ENCODE measurements around the gene ASXL3. TPM values are rescaled to one million over a fixed set of nuclear protein-coding genes. Genes with fewer than 3 reads are reported as not detected.

The ASXL3 gene
- total RNA-seq, result 4.3 TPM
- long read RNA-seq, partial matches to known transcripts, result 0 of 1 reads
- long read RNA-seq, other reads (novel, unspliced or antisense), result 1 of 1 reads

- ATAC-seq, result peak; percentile 82
- peak; percentile 73 for DNase-seq
Observed at GRCh38 chr18:33577685-33578517, at the start of gene ASXL3. ASXL3 (plus strand) TSS chr18:33578219; CDS start chr18:33578632, 413 bp downstream.

GRCh38 chr18:33532978-33533377 lies 45.0 kb upstream of the ASXL3 start:
- ATAC-seq (no peak), DNase-seq (no peak)
- intact Hi-C loops (cut with micrococcal nuclease), result no loop called here

More at GRCh38 chr18:33577685-33578517, at the start of gene ASXL3:
- intact Hi-C loops (cut with micrococcal nuclease), result no loop called here

- ATAC-seq, result no peak
- intact Hi-C loops (cut with micrococcal nuclease), result no loop called here
- no peak for DNase-seq
Observed at GRCh38 chr18:33536904-33537303, 41.1 kb upstream of the ASXL3 start.

GRCh38 chr18:33538418-33539042 lies 39.5 kb upstream of the ASXL3 start:
- ATAC-seq, result no peak
- intact Hi-C loops (cut with micrococcal nuclease), result no loop called here
- DNase-seq, result no peak

- intact Hi-C loops (cut with micrococcal nuclease), result no loop called here
- ATAC-seq (no peak), DNase-seq (no peak)
Observed at GRCh38 chr18:33540392-33540791, 37.6 kb upstream of the ASXL3 start.

GRCh38 chr18:33541316-33541715 lies 36.7 kb upstream of the ASXL3 start:
- ATAC-seq (no peak), DNase-seq (no peak)
- intact Hi-C loops (cut with micrococcal nuclease), result no loop called here

- DNase-seq, result no peak
- intact Hi-C loops (cut with micrococcal nuclease), result no loop called here
- ATAC-seq, result no peak
Observed at GRCh38 chr18:33556846-33557245, 21.2 kb upstream of the ASXL3 start.

- intact Hi-C loops (cut with micrococcal nuclease), result no loop called here
- ATAC-seq (no peak), DNase-seq (no peak)
Observed at GRCh38 chr18:33557706-33558105, 20.3 kb upstream of the ASXL3 start.

GRCh38 chr18:33558529-33558928 lies 19.5 kb upstream of the ASXL3 start:
- no peak for DNase-seq
- ATAC-seq, result no peak
- intact Hi-C loops (cut with micrococcal nuclease), result no loop called here

- ATAC-seq (no peak), DNase-seq (no peak)
- intact Hi-C loops (cut with micrococcal nuclease), result no loop called here
Observed at GRCh38 chr18:33560686-33561370, 17.2 kb upstream of the ASXL3 start.

GRCh38 chr18:33562741-33563140 lies 15.3 kb upstream of the ASXL3 start:
- no peak for ATAC-seq
- DNase-seq, result no peak
- intact Hi-C loops (cut with micrococcal nuclease), result no loop called here

GRCh38 chr18:33567705-33568104 lies 10.3 kb upstream of the ASXL3 start:
- ATAC-seq, result no peak
- intact Hi-C loops (cut with micrococcal nuclease), result no loop called here
- no peak for DNase-seq

GRCh38 chr18:33571998-33572787 lies 5.8 kb upstream of the ASXL3 start:
- no peak for DNase-seq
- intact Hi-C loops (cut with micrococcal nuclease), result no loop called here
- no peak for ATAC-seq

GRCh38 chr18:33573193-33573592 lies 4.8 kb upstream of the ASXL3 start:
- ATAC-seq, result no peak
- no peak for DNase-seq
- intact Hi-C loops (cut with micrococcal nuclease), result no loop called here

GRCh38 chr18:33575451-33575850 lies 2.6 kb upstream of the ASXL3 start:
- ATAC-seq (no peak), DNase-seq (no peak)
- intact Hi-C loops (cut with micrococcal nuclease), result no loop called here

- intact Hi-C loops (cut with micrococcal nuclease), result no loop called here
- DNase-seq (no peak), ATAC-seq (no peak)
Observed at GRCh38 chr18:33576999-33577646, 896 bp upstream of the ASXL3 start.

- intact Hi-C loops (cut with micrococcal nuclease), result no loop called here
Observed at GRCh38 chr18:33578518-33579348, 714 bp downstream of the ASXL3 start.

More at GRCh38 chr18:33578518-33579348, 714 bp downstream of the ASXL3 start:
- peak; percentile 49 for DNase-seq
- peak; percentile 42 for ATAC-seq
